Epithelial cell of esophagus (primary cell): Measurements from ENCODE around the gene ADGRL3.
A peak's percentile ranks its signal among the peaks of the same experiment; 100 is the strongest.
"Not testable (repeated sequence)": the region's sequence is repeated elsewhere in the genome, so short reads cannot be mapped to it uniquely, and the experiment has no call there.

ENCODE experiments used
- DNase-seq: peaks from one replicate; pipeline ENCODE4 v3.0.0; 2010; ENCODE audit warnings: low read depth
- H3K4me3 ChIP-seq: 2 replicates; pipeline ENCODE4 v1.5.1; 2011; ENCODE audit warnings: mild to moderate bottlenecking, low read length, control low read depth
- TF ChIP-seq, protein P1 (sequence below): IDR thresholded peaks from 2 replicates; pipeline ENCODE4 v1.5.1; 2011; ENCODE audit warnings: low read depth, mild to moderate bottlenecking, low read length, control low read depth, inconsistent platforms; ENCODE audit not compliant: insufficient read depth; ENCODE audit errors: missing control alignments

ADGRL3 gene

DNA sequence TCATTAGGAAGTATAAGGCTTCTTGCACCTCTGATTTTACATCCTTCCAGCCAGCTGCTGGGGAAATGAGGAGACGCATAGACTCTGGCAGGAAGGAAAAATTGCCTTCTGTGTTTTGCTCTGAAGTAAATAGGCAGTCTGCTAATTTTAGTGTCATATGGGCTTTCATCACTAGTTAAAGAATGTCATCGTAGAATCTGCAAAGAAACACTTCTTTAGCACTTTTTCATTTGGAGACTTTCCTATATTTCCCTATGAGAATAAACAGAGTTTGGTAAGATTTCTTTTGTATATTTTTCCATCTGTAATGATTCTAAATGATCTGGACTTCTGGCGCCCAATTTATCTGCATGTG, 3.3 kb downstream of the ADGRL3 start:
- TF ChIP-seq, protein P1, sequence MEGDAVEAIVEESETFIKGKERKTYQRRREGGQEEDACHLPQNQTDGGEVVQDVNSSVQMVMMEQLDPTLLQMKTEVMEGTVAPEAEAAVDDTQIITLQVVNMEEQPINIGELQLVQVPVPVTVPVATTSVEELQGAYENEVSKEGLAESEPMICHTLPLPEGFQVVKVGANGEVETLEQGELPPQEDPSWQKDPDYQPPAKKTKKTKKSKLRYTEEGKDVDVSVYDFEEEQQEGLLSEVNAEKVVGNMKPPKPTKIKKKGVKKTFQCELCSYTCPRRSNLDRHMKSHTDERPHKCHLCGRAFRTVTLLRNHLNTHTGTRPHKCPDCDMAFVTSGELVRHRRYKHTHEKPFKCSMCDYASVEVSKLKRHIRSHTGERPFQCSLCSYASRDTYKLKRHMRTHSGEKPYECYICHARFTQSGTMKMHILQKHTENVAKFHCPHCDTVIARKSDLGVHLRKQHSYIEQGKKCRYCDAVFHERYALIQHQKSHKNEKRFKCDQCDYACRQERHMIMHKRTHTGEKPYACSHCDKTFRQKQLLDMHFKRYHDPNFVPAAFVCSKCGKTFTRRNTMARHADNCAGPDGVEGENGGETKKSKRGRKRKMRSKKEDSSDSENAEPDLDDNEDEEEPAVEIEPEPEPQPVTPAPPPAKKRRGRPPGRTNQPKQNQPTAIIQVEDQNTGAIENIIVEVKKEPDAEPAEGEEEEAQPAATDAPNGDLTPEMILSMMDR = no peak
- no peak overlapping the region for H3K4me3 ChIP-seq
- no peak for DNase-seq

GRCh38 chr4:61204353-61205060, 4.4 kb downstream of the ADGRL3 start:
- H3K4me3 ChIP-seq = no peak overlapping the region
- DNase-seq = peak; percentile 89
- TF ChIP-seq, protein P1 = no peak

DNA sequence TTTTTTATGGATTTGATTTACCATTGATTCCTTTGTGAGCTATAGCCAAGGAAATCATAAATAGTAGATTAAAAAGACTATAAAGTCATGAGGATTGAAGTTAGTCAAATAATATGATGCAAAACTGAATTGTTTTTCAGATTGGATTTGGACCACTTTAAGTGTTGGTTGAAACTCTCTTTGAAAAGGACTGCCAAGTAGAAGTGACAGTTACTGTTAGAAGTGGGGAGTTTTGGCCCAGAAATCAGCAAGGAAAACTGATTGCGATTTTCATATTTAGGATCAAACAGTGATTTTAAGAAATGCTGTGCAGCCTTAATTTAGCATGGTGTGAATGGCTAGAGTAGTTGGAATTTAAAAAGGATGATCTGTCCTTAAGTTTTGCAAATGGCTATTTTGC, 4.9 kb downstream of the ADGRL3 start:
- no peak overlapping the region for H3K4me3 ChIP-seq
- no peak for DNase-seq
- TF ChIP-seq, protein P1 = no peak

DNA sequence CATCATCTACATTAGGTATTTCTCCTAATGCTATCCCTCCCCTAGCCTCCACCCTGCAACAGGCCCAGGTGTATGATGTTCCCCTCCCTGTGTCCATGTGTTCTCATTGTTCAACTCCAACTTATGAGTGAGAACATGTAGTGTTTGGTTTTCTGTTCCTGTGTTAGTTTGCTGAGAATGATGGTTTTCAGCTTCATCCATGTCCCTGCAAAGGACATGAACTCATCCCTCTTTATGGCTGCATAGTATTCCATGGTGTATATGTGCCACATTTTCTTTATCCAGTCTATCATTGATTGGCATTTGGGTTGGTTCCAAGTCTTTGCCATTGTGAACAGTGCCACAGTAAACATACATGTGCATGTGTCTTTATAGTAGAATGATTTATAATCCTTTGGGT, 7.0 kb downstream of the ADGRL3 start:
- H3K4me3 ChIP-seq, DNase-seq: not testable (repeated sequence)

GRCh38 chr4:61210186-61210939, 10.2 kb downstream of the ADGRL3 start:
- TF ChIP-seq, protein P1 = no peak
- H3K4me3 ChIP-seq = no peak overlapping the region
- peak; percentile 24 for DNase-seq

- no peak overlapping the region for H3K4me3 ChIP-seq
- no peak for DNase-seq
- TF ChIP-seq, protein P1 = no peak
These were observed 11.7 kb downstream of the ADGRL3 start for GRCh38 chr4:61211781-61212180.

DNA sequence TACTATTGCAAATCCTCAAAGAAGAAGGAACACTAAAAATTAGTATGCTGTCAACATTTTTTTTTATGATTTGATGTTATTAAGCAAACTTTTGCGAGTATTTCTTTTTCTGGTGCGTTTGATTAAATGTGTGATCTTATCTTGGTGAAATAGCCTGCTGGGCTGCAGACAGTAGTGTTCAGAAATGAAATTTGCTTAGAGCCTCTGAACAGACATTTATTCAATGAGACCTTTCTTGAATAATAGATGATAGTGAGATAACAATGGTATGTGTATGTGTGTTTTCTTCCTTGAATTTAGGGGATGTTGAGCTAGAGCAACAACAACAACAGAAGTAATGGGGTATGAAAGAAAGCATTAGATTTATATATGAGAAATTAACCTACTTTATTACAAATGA, 12.7 kb downstream of the ADGRL3 start:
- TF ChIP-seq, protein P1 = no peak
- DNase-seq = no peak
- no peak overlapping the region for H3K4me3 ChIP-seq
